NOMO-1 (cell line): ENCODE results near the gene SLC25A34.

Experiments used
- DNase-seq, 2 experiments: peaks; one replicate each; lab custom pipeline; 2025; ENCODE audit not compliant: unreplicated experiment in 2 of 2; lab: John Stamatoyannopoulos, UW

Gene SLC25A34

GRCh38 chr1:15749399-15750291, 13.6 kb downstream of the SLC25A34 start:
- DNase-seq: no peak

DNA sequence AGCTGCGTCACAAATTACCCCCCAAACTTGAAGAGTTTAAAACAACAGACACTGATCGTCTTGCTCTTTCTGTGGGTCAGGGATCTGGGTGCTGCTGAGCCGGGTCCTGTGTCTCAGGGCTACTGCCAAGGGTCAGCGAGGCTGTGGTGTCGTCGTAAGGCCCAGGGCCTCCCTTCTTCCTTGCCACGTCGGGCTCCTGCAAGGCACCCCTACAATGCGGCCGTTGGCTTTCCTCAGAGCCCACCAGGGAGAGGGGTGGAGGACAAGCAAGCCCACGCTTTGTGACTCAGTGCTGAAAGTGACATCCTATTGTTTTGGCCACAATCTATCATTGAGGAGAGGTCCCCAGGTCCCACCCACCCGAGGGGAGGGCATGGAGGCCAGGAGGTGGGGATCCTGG, 14.9 kb downstream of the SLC25A34 start:
- DNase-seq: no peak

DNA sequence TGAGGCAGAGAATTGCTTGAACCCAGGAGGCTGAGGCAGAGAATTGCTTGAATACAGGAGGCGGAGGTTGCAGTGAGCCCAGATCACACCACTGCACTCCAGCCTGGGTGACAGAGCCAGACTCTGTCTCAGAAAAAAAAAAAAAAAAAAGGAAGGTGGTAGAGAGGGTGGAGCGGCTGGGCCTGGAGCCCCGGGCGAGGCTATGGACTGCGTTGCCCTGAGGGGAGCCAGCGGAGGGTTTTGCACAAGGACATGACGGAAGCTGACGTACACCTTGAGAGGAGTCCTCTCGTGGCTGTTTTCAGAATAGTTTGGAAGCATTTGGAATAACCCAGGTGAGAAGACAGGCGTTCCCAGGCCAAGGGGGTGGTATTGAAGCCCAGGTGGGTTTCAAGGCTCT, 15.7 kb downstream of the SLC25A34 start:
- no peak for DNase-seq

DNA sequence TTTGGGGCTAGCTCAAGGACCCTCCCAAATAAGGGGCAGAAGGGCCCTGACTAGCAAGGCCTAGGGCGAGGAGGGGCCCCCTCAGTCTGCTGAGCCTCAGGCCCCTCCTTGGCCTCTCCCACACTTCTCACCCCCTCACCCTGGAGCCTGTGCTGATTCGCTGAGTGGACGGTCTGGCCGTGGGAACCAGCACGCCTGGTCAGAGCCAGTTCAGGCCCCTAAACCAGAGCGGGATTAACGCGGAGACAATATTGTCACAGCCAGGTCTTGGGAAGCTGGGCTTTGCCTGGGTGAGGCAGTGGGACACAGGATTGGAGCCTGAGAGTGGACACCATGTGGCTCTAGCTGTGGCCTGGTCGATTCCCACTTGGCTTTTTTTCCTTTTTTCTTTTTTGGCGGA, 17.7 kb downstream of the SLC25A34 start:
- no peak for DNase-seq

- DNase-seq: no peak
Observed at GRCh38 chr1:15755021-15755645, 19.1 kb downstream of the SLC25A34 start.

DNA sequence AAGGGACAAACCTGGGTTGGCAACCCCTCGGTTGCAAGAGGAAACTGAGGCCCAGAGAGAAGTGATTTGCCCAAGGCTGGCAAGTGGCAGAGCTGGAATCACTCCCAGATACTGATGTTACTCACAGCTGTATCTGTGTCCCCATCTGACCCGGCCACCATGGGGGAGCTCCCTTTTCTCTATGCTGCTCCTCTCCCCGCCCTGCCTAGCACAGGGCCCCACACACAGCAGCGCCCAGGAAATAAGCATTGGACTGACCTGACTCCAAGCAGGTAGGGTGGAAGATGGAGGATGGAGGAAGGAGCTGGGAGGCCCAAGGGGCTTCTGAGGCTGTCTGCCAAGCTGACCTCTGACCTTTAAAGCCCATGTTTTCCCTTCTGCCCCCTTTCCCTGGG, 19.6 kb downstream of the SLC25A34 start:
- no peak for DNase-seq

- DNase-seq: no peak
Observed at GRCh38 chr1:15756143-15757015, 20.3 kb downstream of the SLC25A34 start.

- DNase-seq: no peak
Observed at GRCh38 chr1:15757016-15757543, 21.0 kb downstream of the SLC25A34 start.

DNA sequence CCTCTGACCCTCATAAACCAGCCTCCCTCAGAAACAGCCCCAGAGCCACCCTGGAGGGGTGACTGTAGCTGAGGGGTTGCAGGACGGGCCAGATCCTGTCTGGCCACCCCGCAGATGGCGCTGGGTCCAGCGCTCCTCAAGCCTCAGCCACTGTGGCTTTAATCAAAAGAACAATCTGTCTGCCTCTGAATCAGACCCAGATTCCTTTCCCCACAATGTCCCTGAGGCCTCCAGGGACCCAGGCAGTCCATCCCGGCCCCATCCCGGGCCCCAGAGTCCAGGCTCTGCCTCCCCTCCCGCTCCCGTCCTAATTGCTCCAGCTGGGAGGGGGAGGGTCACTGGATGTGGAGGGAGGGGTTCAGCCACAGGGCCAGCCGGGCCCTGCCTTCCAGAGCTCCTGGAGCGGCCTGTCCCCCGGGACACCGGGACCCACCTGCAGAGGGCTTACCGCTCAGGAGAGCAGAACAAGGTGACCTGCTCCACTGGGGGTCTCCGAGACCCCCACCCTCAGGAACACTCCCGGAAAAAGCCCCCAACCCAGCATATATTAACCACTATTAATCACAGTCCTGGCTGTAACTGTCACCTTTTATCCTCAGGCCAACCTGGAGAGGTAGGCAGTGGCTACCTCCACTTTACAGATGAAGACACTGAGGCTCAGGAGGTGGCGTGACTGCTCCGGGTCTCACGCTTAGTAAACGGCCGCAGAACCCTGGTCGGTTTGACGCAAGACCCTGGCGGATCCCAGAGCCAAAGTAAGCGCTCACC, 21.7 kb downstream of the SLC25A34 start:
- no peak for DNase-seq

GRCh38 chr1:15758343-15758931, 22.4 kb downstream of the SLC25A34 start, which contains the start of gene FBLIM1:
Gene FBLIM1 (plus strand): TSS chr1:15758795. CDS start chr1:15764984, 6,189 bp downstream.
- DNase-seq: no peak

- DNase-seq: no peak
Observed at GRCh38 chr1:15758953-15759661, 23.0 kb downstream of the SLC25A34 start.

DNA sequence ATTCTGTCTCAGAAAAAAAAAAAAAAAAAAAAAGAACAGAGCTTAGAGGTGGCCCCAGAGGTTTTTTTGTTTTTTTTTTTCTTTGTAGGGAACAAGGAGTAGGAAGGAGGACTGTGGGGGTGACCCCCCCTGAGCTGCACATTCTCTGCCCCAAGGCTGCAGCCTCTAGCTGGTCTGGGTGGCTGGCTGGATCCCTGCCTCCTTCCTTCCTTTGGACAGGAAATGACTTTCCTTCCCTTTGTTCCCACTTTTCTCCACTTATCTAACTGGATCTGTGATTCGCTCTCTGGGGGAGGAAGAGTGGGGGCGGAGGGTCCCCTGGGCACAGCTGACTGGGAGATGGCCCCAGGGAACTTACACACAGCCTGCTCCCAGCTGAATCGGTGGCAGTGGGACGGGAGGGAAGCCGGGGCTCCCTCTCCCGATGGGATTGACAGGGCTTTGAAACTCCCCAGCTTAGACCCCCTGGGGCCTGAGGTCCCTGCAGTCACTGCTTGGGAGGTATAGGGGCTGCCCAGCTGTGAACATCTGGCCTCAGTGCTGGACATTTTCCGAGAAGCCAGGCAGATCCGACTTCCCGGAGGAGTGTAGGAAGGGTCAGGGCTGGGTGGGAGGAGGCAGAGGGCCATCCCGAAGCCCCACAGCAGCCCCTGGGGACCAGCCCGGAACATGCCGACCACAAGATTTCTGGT, 24.6 kb downstream of the SLC25A34 start:
- DNase-seq: no peak

GRCh38 chr1:15761366-15762128, 25.5 kb downstream of the SLC25A34 start:
- no peak for DNase-seq

DNA sequence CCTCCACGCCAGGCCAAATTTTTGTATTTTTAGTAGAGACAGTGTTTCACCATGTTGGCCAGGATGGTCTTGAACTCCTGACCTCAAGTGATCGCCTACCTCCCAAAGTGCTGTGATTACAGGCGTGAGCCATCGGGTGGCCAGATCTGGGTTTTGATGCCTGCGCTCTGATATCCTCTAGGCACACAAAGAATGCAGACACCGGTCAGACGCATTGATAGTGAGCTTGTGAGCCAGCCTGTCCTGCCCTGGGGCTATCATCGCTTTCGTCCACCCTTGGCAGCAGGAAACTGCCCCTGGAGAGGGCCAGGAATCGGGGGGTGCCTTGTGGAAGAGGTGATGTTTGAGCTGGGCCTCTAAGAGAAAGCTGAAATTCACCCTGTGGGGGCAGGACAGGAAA, 26.5 kb downstream of the SLC25A34 start:
- no peak for DNase-seq

DNA sequence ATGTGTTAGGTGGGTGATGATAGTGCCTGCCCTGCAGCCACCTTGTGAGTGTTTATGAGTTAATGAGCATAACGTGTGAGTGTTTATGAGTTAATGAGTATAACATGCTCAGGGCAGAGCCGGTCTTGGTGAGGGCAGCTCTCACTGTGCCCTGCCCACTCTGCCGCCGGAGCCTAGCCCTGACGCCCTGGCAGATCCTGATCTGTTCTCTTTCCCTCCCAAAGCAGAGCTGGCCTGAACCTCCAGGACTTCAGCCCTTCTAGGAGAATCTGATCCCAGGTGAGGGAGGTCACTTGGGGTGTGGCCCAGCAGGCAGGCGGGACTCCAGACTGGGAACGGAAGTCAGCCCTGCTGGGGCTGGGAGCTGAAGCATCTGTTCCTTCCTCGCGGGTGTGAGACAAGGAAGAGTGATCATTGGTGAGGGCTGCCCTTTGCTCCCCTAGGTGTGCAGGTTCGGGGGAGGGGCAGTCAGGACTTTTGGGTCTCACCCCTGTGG, 28.3 kb downstream of the SLC25A34 start:
- no peak for DNase-seq

DNA sequence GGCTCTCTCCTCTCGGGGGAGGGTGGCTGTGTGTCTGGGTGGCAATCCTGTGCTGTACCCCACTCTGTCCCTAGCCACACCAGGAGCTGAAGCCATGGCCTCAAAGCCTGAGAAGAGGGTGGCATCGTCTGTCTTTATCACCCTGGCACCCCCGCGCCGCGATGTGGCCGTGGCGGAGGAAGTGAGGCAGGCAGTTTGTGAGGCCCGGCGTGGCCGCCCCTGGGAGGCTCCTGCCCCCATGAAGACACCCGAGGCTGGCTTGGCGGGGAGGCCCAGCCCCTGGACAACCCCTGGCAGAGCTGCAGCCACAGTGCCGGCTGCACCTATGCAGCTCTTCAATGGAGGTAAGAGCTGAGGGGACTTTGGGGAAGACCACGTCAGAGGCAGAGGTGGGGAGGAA, 28.8 kb downstream of the SLC25A34 start:
- DNase-seq: no peak

DNA sequence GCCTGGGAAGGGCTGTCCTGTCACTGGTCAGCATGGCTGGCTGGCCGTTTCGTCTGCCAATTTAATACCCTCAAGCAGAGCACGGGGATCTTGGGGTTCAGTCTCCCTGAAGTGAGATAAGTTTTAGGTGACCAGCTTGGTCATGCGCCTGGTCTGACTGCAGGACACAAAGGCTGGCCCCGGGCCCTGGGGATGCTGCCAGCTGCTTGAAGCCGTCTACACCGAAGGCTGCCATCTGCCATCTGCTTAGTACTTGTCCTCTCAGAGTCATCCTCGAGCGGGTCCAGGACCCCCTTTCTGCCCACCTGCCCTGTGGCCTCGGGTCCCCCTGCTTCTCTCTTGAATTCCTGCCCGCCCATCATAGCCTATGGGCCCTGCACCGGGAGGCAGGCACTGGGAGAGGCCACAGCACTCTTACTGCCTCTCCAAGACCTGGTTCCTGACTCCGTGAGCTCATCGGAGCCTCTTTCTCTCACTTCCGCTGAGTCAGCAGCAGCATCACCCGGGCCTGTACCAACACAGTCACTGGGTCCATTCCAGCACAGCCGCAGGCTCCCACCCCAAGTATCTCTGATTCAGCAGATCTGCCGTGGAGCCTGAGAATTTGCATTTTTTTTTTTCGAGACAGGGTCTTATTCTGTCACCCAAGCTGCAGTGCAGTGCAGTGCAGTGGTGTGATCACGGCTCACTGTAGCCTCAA, 29.6 kb downstream of the SLC25A34 start:
- DNase-seq: no peak
